SU-DHL-6 (cell line): ENCODE results near the gene CEP85.

Experiments used
- EZH2phosphoT487 ChIP-seq: fragments of 200-600 bp; sonication (generic), shearing (Covaris generic); conservative IDR thresholded peaks from 2 replicates; pipeline ENCODE4 v1.6.1; 2018; ENCODE audit warnings: mild to moderate bottlenecking, antibody characterized with exemption, low read length, moderate library complexity, mixed read lengths
- TF ChIP-seq, protein P1 (sequence below): fragments of 200-600 bp; sonication (generic); IDR thresholded peaks from one replicate; pipeline ENCODE4 v1.5.1; 2017; ENCODE audit warnings: antibody characterized with exemption, mild to moderate bottlenecking, low read length, moderate library complexity; ENCODE audit not compliant: insufficient read depth, poor library complexity, severe bottlenecking

- TF ChIP-seq, protein P1, sequence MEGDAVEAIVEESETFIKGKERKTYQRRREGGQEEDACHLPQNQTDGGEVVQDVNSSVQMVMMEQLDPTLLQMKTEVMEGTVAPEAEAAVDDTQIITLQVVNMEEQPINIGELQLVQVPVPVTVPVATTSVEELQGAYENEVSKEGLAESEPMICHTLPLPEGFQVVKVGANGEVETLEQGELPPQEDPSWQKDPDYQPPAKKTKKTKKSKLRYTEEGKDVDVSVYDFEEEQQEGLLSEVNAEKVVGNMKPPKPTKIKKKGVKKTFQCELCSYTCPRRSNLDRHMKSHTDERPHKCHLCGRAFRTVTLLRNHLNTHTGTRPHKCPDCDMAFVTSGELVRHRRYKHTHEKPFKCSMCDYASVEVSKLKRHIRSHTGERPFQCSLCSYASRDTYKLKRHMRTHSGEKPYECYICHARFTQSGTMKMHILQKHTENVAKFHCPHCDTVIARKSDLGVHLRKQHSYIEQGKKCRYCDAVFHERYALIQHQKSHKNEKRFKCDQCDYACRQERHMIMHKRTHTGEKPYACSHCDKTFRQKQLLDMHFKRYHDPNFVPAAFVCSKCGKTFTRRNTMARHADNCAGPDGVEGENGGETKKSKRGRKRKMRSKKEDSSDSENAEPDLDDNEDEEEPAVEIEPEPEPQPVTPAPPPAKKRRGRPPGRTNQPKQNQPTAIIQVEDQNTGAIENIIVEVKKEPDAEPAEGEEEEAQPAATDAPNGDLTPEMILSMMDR: no peak
- no peak for TF ChIP-seq EZH2phosphoT487
These were observed 57.9 kb downstream of the CEP85 start for GRCh38 chr1:26291939-26292338.
